HL-60 (cell line): ENCODE measurements around the gene AP2A2.

Experiments used
- POLR2AphosphoS5 ChIP-seq: IDR thresholded peaks from 2 replicates; pipeline ENCODE4 v1.6.1; 2012; ENCODE audit warnings: low read depth
- SPI1 ChIP-seq: IDR thresholded peaks from 2 replicates; pipeline ENCODE4 v1.6.1; 2012; ENCODE audit warnings: low read depth, mild to moderate bottlenecking, borderline replicate concordance
- TF ChIP-seq, protein P1 (sequence below): IDR thresholded peaks from one replicate; pipeline ENCODE4 v1.5.1; 2011; ENCODE audit warnings: low read length, control low read depth, inconsistent platforms; ENCODE audit not compliant: insufficient read depth
- TF ChIP-seq, protein P2 (sequence below): IDR thresholded peaks from 2 replicates; pipeline ENCODE4 v1.6.1; 2012; ENCODE audit warnings: low read depth; ENCODE audit not compliant: insufficient replicate concordance

DNA sequence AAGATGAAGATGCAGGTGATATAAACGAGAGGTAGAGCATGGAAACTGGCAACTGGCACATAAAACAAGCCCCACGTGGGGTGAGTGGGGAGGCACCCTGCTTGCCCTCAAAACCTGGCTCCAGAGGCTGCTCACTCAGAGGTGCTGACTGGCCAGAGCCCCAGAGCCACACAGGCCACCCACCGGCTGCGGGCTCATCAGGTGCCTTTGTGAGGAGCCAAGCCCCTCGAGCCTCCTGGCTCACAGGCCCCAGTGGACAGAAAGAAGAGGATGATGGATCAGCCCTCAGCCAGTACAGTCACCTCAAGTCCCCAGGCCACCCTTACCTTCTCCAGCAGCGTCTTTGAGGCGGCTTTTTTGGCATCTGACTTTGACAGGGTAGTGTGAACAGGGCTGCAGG lies 21.3 kb upstream of the AP2A2 start:
- TF ChIP-seq, protein P1, sequence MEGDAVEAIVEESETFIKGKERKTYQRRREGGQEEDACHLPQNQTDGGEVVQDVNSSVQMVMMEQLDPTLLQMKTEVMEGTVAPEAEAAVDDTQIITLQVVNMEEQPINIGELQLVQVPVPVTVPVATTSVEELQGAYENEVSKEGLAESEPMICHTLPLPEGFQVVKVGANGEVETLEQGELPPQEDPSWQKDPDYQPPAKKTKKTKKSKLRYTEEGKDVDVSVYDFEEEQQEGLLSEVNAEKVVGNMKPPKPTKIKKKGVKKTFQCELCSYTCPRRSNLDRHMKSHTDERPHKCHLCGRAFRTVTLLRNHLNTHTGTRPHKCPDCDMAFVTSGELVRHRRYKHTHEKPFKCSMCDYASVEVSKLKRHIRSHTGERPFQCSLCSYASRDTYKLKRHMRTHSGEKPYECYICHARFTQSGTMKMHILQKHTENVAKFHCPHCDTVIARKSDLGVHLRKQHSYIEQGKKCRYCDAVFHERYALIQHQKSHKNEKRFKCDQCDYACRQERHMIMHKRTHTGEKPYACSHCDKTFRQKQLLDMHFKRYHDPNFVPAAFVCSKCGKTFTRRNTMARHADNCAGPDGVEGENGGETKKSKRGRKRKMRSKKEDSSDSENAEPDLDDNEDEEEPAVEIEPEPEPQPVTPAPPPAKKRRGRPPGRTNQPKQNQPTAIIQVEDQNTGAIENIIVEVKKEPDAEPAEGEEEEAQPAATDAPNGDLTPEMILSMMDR = no peak
- TF ChIP-seq POLR2AphosphoS5 (no peak), SPI1 (no peak)
- TF ChIP-seq, protein P2, sequence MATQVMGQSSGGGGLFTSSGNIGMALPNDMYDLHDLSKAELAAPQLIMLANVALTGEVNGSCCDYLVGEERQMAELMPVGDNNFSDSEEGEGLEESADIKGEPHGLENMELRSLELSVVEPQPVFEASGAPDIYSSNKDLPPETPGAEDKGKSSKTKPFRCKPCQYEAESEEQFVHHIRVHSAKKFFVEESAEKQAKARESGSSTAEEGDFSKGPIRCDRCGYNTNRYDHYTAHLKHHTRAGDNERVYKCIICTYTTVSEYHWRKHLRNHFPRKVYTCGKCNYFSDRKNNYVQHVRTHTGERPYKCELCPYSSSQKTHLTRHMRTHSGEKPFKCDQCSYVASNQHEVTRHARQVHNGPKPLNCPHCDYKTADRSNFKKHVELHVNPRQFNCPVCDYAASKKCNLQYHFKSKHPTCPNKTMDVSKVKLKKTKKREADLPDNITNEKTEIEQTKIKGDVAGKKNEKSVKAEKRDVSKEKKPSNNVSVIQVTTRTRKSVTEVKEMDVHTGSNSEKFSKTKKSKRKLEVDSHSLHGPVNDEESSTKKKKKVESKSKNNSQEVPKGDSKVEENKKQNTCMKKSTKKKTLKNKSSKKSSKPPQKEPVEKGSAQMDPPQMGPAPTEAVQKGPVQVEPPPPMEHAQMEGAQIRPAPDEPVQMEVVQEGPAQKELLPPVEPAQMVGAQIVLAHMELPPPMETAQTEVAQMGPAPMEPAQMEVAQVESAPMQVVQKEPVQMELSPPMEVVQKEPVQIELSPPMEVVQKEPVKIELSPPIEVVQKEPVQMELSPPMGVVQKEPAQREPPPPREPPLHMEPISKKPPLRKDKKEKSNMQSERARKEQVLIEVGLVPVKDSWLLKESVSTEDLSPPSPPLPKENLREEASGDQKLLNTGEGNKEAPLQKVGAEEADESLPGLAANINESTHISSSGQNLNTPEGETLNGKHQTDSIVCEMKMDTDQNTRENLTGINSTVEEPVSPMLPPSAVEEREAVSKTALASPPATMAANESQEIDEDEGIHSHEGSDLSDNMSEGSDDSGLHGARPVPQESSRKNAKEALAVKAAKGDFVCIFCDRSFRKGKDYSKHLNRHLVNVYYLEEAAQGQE = no peak
